ENCODE data around the gene RIBC2.
"Not testable (repeated sequence)": the region's sequence is repeated elsewhere in the genome, so short reads cannot be mapped to it uniquely, and the experiment has no call there.

RIBC2 gene

DNA sequence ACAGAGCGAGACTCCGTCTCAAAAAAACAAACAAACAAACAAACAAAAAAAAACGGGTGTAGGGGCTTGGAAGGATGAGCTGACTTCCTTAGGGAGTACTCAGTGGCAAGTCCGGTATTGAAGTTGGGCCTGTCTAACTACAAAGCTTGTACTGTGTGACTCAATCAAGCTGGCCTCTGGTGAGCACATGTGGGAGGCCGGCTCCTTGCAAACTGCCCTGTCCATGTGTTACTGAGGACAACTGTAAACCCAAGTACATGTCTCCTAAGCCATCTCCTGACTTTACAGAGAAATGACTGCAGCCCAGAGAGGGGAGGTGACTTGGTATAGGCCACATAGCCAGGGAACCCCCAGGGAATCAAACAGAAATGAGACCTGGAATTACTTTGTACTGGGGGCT is 11.6 kb downstream of the RIBC2 start:
- no peak for DNase-seq

DNA sequence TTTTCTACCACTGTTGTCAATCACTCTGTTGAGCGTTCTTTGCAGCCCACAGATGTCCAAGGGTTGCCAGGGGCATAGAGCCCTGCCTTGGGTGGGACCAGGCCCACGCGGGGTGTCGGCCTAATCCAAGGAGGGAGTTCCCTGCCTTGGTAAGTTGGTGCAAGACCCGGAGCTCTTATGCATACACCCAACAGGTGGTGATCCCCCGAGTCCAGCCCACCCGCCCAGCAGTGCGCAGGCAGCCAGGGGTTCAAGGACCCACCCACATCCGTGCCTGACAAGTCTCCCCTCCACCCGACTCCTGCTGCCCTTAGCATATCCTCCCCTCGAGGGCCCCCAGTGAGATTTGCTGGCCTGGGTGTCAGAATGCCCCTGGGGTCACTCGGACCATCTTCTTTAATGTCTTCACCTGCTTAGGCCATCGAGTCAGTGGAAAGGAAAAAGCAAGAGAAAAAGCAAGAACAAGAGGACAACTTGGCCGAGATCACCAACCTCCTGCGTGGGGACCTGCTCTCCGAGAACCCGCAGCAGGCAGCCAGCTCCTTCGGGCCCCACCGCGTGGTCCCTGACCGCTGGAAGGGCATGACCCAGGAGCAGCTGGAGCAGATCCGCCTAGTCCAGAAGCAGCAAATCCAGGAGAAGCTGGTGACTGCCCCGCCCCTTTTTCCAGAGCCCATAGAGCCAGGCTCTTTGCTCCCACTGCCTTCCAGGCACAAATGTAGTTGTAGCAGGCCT is 12.2 kb downstream of the RIBC2 start:
- DNase-seq: no peak

DNA sequence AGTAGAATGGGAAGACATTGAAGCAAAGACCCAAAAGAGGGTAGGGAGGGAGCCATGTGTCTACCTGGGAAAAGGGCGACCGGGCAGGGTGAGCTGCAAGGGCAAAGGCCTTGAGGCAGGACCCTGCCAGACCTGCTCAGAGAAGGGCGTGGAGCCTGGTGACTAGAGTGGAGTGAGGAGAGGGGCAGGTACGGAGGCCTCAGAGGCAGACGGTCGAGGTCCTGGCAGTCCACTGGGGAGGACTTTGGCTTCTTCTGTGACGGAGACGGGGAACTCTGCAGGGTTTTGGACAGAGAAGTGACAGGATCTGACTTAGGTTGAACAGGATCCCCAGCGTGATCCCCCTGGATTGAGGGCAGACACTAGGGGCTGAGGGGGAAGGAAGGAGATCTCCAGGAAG is 12.9 kb downstream of the RIBC2 start:
- no peak for DNase-seq

DNA sequence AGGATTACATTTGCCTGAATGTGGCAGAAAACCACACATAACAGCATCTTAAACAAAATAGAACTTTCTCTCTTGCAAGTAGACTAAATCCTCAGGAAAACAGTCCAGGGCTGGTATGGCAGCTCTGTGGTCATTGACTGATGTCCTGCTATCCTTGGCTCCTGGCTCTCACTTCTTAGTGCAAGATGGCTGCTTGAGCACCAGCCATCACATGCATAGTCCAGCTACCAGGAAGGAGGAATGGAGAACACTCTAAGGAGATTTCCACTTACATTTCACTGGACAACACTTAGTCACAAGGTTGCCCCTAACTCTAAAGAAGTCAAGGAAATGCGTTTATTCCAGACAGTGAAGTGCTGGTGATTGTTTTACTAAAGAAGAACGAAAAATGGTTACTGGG is 13.6 kb downstream of the RIBC2 start:
- no peak for DNase-seq

DNA sequence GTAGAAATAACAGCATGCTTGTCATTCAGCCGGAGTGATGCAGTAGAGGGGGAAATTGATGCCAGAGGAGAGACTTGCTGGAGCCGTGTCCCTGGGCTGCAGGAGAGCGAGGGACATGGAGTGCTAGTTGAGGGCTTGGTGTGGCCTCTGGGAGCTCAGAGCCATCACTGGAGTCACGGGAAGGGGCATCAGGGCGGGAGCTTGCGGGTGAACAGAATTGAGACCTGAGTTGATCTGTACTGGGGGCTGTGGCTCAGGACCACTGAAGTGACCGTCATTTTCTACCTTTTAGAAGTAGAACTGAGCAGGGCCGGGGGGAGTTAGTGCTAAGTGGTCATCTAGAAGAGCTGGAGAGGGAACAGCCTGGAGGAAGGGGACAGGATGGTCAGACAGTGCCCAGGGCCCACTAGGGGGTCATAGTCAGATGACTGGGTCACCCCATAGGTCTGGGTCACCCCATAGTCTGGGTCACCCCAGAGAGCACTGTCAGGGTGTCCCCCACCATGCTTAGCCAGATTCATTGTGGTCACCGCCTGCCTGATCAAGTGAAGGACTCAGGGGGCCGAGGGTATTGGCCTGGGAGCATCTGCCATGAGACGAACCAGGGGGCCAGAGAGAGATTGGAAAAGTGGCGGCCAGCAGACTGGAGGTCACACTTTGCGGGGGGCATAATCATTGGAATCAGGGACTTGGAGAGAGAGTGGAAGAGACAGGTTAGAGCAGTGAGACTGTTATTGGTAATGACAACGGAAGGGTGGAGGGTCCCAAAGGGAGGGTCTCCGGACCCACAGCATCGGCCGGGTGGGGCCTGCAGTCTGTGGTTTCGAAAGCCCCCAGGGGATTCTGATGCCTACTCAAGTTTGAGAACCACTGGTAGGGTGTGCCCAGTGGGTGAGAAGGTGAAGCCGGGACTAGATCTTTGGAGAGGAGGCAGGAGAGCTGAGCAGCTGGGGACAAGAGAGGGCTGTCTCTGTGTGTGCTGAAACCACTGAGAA is 15.2 kb downstream of the RIBC2 start:
- no peak for DNase-seq

DNA sequence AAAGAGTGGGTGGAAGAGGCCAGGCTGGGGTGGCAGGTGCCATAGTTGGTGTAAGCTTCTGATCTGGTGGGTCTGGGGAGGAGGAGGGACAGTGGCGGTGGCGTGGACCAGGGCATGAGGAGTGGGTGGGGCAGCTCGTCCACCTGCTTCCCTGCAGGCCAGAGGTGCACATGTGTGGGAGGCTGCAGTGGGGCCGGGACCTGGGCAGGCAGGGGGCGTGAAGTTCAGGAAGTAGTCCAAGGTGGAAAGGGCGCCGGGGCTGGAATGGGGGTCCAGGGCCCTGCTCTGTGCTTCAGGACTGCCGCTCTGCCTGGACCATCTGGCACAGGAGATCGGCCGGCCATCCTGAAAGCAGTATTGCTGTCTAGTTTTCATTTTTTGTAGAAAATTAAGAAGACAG is 15.9 kb downstream of the RIBC2 start:
- no peak for DNase-seq

DNA sequence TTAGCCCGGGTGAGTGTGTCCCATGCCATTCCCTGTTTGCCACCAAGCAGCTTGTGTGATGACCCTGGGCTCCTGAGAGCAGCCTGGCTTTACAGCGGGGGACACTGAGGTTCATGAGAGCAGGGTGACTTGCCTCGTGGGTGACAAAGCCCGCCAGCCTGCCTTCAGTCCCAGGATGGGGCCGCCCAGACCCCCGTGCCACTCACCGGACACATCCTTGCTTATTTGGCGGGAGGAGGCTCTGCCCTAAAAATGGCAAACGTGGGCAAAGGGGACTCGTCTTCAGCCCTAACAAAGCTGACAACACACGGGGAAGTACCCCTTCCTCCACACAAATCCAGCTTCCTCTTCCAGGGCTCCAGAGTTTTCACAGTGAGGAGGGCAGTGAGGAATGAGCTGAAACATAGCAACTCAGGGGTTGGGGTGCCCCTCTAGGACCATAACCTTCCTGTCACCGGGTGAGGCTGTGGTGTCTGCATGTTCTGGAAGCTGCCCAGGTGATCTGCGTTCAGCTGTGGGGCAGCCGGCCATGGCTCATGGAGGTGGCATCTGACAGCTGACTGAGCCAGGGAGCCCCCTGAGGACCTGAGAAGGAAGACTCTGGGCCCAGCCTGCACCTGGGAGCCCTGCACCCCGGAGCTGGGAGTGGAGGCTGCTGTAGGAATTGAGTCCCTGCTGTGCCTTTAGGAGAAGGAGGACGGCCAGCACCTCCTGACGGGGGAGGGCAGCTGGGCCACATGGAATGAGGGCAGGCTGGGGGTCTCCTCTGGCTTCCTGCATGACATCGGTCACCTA is 16.7 kb downstream of the RIBC2 start:
- no peak for DNase-seq

DNA sequence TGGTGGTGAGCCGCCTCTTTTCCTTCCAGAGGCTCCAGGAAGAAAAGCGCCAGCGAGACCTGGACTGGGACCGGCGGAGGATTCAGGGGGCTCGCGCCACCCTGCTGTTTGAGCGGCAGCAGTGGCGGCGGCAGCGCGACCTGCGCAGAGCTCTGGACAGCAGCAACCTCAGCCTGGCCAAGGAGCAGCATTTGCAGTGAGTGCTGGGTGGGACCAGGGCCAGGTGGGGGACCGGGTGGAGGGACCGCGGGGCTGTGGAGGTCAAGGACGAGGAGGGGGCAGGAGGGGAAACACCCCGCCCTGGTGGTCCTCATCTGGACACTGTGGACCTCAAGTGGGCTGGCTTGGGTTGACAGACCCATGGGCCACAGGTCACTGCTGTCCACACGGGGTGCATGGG is 17.4 kb downstream of the RIBC2 start:
- DNase-seq: no peak

DNA sequence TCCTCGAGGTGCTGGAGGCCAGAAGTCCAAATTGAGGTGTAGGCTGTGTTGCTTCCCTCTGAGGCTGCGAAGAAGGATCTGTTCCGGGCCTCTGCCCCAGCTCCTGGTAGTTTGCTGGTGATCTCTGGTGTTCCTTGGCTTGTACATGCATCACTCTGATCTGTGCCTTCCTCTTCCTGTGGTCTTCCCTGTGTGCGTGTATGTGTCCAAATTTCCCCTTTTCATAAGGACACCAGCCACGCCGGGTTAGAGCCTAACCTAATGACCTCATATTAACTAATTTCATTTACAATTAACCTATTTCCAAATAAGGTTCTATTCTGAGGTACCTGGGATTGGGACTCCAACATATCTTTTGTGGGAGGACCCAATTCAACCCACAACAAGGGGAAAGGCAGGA is 21.5 kb downstream of the RIBC2 start:
- no peak for DNase-seq

DNA sequence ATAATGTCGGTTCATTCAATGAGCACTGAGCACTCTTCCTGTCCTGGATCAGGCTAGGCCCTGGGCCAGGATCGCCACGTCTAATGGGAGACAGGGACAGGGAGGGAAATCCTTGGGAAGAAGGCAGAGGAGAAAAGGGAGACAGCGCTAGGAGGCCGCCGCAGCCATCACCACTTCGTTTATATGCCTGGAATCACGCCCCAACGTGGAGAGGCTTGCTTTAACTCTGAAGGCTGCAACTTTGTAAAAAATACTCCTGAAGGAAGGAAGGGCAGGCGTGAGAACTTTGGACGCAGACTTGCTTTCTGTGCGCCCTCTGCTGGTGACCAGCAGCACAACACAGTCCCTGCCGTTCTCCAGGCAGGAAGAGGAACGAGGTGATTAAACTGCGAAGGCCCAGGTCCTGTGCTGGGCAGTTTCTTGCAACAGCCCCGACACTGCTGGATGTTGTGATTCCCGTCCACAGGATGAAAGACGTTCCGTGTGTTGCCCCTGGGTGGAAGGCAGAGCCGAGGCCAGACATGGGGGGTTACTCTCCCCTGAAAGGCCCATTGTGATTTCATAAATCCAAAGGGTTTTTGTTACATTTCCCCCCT is 22.1 kb downstream of the RIBC2 start:
- DNase-seq: peak; percentile 81

DNA sequence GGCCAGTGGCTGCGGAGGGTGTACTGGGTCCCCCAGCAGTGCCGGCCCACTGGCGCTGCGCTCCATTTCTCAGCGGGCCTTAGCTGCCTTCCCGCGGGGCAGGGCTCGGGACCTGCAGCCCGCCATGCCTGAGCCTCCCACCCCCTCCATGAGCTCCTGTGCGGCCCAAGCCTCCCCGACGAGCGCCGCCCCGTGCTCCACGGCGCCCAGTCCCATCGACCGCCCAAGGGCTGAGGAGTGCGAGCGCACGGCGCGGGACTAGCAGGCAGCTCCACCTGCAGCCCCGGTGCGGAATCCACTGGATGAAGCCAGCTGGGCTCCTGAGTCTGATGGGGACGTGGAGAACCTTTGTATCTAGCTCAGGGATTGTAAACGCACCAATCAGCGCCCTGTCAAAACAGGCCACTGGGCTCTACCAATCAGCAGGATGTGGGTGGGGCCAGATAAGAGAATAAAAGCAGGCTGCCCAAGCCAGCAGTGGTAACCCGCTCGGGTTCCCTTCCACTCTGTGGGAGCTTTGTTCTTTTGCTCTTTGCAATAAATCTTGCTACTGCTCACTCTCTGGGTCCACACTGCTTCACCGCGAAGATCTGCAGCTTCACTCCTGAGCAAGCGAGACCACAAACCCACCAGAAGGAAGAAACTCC is 23.5 kb downstream of the RIBC2 start:
- DNase-seq: not testable (repeated sequence)

DNA sequence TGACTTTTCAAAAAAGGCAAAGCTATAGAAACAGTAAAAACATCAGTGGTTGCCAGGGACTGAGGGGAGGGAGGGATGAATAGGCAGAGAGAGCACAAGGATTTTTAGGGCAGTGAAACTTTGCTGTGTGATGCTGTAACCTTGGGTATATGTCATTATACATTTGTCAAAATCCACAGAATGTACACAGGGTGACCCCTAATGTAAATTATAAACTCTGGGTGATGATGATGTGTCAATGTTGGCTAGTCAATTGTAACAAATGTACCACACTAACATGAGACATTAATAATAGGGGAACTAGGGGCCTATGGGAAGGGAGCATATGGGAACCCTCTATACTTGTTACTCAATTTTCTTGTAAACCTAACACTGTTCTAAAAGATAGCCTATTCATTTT is 24.8 kb downstream of the RIBC2 start:
- no peak for DNase-seq

DNA sequence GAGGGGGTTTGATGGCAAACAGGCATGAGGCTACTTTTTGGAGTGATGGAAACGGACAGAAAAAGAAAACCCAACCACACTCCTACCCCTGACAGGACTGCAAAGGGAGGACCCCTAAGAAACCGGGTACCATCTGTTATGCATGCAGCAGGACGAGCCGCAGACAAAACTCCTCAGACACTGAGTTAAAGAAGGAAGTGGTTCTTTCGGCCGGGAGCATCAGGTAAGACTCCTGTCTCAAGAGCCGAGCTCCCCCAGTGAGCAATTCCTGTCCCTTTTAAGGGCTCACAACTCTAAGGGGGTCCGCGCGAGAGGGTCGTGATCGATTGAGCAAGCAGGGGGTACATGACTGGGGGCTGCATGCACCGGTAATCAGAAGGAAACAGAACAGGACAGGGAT is 27.2 kb downstream of the RIBC2 start:
- DNase-seq: not testable (repeated sequence)

DNA sequence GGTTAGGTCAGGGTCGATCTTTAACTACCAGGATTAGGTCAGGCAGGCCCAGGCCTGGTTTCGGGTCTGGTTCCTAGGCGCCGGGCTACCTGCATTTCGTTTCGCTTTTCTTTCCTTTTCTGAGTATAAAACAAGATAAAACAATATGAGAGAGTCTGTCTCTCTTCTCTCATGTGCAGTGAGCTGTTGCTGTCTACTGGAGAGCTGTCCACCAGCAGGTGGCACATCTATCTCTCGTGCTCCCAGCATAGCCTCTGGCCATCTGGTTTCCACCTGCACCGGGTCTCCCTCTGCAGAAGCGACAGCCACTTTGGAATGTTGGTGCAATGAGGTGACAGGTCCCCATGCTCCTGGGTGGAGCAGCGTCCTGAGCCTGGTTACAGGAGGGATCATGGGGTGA is 27.6 kb downstream of the RIBC2 start:
- DNase-seq: no peak

DNA sequence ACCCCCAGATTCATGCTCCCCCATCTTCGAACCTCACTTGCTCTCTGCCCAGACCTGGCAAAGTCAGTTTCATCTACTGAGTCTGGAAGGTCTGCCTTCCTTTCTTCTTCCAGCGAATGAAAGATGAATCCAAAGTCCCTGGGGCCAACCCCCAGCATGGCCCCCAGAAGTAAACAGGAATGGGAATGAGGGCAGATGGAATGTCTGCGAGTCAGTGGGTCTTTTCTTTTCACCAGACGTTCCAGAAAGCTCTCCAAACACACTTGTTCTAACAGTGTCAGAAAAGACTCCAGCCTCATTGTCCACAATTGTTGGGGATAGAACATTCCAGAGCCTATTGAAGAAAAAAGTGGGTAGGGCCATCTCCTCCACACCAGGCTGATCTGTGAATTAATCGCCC is 28.6 kb downstream of the RIBC2 start:
- no peak for DNase-seq

DNA sequence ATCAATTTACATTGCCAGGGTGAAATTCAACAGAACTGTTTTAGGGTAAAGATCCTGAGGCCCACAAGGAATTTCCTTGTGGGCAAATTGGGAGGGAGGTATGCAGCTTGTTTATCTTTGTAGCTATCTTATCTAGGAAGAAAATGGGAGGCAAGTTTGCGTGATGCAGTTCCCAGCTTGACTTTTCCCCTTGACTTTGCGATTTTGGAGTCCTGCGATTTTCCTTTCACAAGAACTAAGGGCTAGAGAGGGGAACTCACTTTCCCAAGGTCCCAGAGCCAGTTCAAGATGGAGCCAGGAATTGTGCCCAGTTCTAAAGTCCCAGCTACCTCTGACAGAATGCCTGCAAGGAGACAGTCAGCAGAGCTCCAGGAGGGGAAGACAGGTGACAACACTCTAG is 30.7 kb downstream of the RIBC2 start:
- no peak for DNase-seq

DNA sequence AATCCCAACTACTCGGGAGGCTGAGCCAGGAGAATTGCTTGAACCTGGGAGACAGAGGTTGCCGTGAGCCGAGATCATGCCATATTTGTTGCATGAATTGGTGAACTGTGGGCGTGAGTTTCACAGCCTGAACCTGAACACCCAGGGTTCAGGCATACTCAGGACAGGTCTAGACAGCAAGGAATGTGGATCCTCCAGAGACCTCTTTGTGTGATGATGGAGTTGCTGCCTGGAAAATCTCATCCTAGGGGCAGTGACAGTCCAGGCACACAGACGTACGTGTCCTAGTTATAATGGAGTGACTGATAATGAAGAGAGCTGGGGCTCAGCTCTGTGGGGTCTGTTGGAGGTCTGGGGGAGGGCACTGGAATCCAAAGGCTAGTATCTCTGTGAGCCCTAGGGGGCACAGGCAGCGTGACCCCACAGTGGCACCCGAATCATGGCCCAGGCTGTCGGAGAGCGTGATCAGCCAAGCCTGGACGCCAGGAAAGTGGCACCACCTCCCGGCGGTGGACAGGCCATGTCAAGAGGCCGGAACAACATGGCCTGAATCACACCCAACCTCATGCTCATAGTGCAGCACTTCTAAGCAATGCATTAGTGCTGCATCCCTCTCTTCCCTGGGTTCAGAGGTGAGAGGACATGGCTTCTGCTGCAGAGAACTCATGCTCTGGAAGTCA is 31.7 kb downstream of the RIBC2 start:
- no peak for DNase-seq

DNA sequence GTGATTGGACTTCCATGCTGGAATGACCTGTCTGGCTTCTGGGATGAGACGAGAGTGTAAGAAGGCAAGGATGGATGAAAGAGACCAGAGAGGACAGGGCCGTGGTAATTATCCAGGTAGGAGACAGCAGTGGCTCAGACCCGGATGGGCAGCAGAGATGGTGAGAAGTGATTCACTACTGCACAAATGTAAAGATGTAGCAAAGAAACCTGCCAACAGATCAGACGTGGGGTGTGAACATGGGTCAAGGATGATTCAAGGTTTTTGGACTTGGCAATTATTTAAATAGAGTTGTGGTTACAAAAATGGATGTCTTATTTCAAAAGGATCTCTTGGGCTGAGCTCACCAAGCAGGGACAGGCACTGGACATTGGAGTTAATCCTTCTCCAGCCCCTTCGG is 32.7 kb downstream of the RIBC2 start:
- DNase-seq: no peak

DNA sequence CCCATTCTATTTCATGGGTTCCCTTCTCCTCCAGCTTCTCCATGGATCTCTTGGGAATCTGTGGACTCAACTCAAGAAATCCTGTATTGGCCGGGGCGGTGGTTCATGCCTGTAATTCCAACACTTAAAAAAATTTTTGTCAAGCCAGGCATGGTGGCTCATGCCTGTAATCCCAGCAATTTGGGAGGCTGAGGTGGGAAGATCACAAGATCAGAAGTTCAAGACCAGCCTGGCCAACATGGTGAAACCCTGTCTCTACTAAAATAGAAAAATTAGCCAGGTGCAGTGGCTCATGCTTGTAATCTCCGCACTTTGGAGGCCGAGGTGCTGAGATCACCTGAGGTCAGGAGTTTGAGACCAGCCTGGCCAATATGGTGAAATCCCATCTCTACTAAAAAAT is 34.1 kb downstream of the RIBC2 start:
- DNase-seq: not testable (repeated sequence)

DNA sequence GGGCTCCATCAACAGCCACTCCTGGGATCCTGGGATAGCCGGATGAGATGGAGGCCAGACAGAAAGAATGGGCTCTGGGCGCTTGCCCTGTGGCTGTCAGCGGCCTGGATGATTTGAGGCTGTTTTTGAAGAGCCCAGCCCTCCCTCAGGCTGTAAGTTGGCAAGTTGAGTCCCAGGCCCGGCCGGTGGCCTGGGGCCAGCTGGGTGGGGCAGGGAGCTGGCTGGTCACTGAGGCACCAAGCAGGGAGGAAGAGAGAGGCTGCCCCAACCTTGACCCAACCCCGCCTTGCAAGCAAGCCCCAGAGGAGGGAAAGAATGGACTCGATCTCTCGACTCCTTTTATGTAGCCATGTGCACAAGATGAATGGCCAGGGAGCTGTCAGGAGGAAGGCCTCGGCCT is 34.9 kb downstream of the RIBC2 start:
- no peak for DNase-seq

DNA sequence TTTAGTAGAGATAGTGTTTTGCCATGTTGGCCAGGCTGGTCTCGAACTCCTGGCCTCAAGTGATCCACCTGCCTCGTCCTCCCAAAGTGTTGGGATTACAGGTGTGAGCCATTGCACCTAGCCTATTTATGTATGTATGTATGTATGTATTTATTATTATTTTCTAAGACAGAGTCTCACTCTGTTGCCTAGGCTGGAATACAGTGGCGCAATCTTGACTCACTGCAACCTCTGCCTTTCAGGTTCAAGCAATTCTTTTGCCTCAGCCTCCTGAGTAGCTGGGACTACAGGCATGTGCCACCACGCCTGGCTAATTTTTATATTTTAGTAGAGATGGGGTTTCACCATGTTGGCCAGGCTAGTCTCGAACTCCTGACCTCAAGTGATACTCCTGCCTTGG is 35.9 kb downstream of the RIBC2 start:
- not testable (repeated sequence) for DNase-seq

Data from CD4-positive, alpha-beta T cell treated with Interleukin-15 for 1 hour (primary cell).